Measurements from ENCODE around the gene IL12RB1.

GRCh38 chr19:18099623-18099995 is 12.9 kb upstream of the IL12RB1 start:
- no peak for TF ChIP-seq CTCF (IDR thresholded peaks at IDR 0.05)
- TF ChIP-seq POLR2A (IDR thresholded peaks at IDR 0.05): no peak

All from lower leg skin (tissue), 3 donors.